Activated T-cell treated with anti-CD3 and anti-CD28 coated beads for 1 hour (primary cell): ENCODE data around the gene RBM33.
"Not testable (repeated sequence)": the region's sequence is repeated elsewhere in the genome, so short reads cannot be mapped to it uniquely, and the experiment has no call there.

Source experiments
- DNase-seq: peaks from one replicate; pipeline ENCODE4 v3.0.0-alpha.2; 2020; ENCODE audit warnings: low read depth

The RBM33 gene

DNA sequence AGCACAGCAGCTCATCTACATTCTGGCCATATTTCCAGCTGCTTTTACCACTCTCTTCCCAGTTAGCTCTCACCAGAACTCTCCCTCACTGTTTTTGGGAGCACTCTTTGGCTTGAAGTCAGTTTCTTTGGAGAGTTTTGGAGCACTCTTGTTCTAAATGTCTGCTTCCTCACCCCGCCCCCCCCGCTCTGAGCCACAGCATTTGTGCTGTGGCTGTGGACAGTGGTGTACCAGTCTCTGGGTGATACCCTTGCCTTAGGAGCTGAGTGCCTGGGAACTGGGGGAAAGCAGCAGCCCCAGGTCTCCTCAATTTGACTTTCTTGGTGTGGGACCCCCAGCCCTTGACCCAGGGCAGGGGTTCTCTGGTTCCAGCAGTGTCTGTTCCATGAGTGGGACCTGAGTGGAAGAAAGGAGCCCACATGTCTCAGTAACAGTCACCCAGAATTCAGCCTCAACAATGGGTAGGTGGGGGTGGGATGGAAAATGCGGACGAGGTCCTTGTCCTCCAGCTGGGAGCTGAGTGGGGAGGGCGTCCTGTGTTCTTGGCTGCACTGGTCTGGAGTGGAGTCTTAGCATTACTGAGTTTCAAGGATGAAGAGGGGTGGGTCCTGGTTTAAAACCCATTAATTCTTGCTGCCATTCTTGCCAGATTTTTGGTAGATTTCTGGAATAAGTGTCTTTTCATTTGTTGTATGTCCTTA lies 18.0 kb downstream of the RBM33 start:
- DNase-seq: no peak

GRCh38 chr7:155663937-155664336 lies 19.5 kb downstream of the RBM33 start:
- DNase-seq: no peak

DNA sequence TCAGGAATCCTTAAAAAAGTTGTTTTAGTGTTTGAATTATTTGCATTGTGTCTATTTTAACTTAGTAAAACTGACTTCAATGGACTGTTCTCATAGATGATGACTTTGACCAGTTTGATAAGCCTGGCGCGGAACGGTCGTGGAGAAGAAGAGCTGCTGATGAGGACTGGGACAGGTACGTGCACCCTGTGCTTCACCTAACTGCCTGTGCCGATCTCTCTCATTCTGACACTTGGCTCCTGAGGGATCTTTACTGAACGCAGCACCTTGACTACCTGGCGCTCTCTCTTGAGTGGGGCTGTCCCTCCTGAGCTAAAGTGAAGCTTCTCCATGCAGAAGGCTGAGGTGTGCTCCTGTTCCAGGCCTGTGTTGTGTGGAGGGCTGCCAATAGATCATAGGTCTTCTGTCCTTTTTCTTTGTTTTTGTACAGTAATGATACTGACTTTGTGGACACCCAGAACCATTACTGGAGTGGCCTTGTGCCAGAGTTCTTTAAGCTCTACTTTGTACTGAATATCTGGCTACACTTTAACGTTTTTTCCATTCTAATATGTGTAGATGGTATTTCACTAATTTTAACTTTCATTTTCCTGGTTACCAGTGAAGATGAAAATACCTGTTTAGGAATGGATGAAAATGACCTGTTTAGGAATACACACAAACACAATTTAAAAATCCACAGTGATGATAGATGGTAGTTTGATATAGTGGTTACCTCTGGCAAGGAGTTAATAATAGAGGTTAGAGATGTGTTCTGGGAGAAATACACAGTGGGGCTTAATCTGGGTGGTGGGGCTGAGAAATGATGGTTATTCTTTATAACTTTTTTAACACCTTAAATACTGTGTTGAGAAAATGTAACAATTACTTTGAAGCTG lies 20.9 kb downstream of the RBM33 start:
- no peak for DNase-seq

DNA sequence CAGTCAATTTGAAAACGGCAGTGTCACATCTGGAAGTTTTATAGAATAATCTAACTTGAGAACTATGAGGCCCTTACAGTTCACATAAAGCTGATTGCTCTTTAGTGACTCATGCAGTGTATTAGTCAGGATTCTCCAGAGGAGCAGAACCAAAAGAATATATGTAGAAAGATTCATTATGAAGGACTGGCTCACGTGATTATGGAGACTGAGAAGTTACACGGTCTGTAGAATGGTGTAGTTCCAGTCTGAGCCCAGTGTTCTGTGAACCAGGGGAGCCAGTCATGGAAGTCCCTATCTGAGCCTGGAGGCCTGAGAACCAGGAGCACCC lies 21.5 kb downstream of the RBM33 start:
- no peak for DNase-seq

- no peak for DNase-seq
Measured at GRCh38 chr7:155667241-155667829, 22.9 kb downstream of the RBM33 start.

DNA sequence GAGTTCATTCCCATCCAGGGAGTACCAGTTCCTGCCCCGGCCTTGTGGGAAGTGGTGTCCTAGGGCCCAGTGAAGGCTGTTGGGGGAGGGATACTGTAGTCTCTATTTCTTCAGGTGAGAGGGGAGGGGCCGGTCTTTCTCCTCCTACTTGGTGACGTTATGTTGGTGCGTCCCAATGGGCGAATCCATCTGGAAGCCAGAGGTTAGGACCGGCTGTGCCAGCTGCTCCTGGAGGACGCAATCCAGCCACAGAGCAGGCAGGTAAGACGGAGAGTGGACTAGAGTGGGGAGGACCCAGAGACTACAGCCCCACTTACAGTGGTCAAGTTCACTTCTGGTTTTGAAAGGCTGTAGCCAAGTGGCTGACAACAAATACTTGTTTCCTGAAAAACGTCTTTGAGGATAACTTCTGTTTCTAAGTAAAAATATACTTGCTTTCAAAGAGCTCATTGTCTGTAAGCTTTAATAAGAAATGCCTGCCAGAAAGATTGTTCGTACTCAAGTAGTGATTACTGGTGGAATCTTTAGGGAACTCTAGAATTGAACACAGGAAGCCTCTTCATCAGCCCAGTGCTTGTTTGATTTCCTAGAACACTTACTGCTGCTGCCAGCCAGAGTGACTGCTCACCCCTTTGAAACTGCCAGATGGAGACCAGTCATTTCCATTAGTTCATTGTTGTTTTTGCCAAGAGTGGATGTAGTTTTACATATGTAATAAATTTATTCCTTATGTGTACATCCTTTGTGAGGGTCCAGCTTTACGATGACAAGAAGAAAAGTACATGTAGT lies 25.4 kb downstream of the RBM33 start:
- no peak for DNase-seq

GRCh38 chr7:155670521-155670920 lies 26.1 kb downstream of the RBM33 start:
- DNase-seq: no peak

GRCh38 chr7:155674556-155674955 lies 30.1 kb downstream of the RBM33 start:
- DNase-seq: no peak

- DNase-seq: no peak
Measured at GRCh38 chr7:155676052-155676451, 31.6 kb downstream of the RBM33 start.

GRCh38 chr7:155677688-155678087 lies 33.2 kb downstream of the RBM33 start:
- no peak for DNase-seq

- no peak for DNase-seq
Measured at GRCh38 chr7:155680124-155680523, 35.7 kb downstream of the RBM33 start.

GRCh38 chr7:155680864-155681263 lies 36.4 kb downstream of the RBM33 start:
- DNase-seq: no peak

DNA sequence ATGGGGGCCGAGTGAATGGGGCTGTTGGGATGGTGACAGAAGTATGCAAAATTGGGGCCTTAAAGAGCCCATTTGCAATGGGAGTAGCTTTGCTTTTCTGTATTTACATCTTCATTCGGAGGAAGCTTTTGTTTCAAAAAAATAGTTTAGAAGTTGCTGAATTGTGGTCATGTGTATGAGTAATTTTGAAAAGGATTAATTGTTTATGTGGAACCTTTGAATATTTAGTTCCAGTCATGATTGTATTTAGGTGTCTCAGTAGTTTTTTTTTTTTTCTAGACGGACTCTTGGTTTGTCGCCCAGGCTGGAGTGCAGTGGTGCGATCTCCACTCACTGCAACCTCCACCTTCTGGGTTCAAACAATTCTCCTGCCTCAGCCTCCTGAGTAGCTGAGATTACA lies 37.2 kb downstream of the RBM33 start:
- DNase-seq: no peak

DNA sequence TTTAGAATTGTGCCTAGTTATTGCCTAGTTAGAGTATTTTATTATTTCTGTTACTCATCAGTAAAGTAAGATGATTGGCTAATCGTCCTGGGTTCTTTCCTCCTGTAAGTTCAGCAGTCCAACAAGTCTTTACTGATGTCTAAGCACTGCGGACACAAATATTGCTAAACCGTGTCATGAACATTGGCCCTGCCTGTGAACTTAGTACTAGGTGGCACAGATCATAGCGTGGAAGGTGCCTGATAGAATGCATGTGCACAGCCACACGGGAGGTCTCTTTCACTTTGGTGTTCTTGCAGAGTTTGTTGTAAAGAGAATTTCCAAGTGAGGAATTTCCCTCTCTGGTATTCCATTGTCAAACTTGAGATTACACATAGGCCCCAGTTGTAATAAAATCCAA lies 38.0 kb downstream of the RBM33 start:
- DNase-seq: no peak

GRCh38 chr7:155683098-155683497 lies 38.6 kb downstream of the RBM33 start:
- no peak for DNase-seq

GRCh38 chr7:155683714-155684113 lies 39.3 kb downstream of the RBM33 start:
- DNase-seq: no peak

- no peak for DNase-seq
Measured at GRCh38 chr7:155684543-155684942, 40.1 kb downstream of the RBM33 start.

DNA sequence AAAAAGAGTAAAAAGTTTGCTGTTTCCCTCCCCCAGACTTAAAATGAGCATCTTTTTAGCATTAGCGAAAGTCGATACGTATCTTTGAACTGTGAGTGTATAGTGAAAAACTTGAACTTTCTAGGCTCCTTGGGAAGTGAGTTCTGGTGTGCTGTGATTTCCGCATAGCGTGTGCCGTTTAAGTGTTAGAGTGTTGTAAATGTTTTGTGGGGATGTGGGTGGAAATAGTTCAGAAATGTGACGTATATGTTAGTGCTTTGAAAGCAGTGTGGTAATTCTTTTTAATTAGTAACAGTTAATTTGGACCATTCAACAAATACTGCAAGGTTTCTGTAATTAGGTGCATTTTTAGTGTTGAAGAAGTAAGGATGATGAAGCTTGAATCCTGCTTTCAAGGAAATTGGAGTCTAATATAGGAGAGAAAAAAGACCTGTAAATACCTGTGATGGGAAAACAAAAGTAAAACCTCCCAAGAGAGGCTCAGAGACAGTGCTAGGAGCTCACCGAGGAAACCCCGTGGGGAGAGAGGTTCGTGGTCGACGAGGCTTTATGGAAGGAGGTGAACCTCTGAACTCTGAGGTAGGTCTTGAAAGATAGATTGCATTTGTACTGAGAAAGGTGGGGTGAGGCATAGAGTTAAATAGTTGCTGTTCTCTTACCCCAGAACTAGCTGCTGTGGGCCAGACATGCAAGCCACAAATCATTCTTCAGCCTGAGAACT lies 40.8 kb downstream of the RBM33 start:
- no peak for DNase-seq

- DNase-seq: no peak
Measured at GRCh38 chr7:155685791-155686160, 41.3 kb downstream of the RBM33 start.

- not testable (repeated sequence) for DNase-seq
Measured at GRCh38 chr7:155686620-155687324, 42.3 kb downstream of the RBM33 start.

- not testable (repeated sequence) for DNase-seq
Measured at GRCh38 chr7:155688237-155688636, 43.8 kb downstream of the RBM33 start.
